HEK293 (cell line): Measurements from ENCODE around the gene CSRNP2.

Experiments used
- CTCF ChIA-PET: fragments of 350-600 bp; formaldehyde crosslinking; extraction: SDS; loops from one replicate; lab custom pipeline; 2021; ENCODE audit warnings: antibody characterized with exemption; lab: Yijun Ruan, JAX
- POLR2A ChIA-PET: fragments of 300-600 bp; formaldehyde crosslinking; extraction: SDS; loops from one replicate; lab custom pipeline; 2020; ENCODE audit warnings: antibody characterized with exemption, inconsistent platforms; lab: Yijun Ruan, JAX
- H3K27ac ChIP-seq: fragments of 200-500 bp; sonication (Bioruptor generic); 2 replicates; pipeline ENCODE4 v1.5.1; 2014; ENCODE audit warnings: low read depth, low read length, control low read depth, inconsistent platforms; ENCODE audit errors: extremely low read depth
- H3K36me3 ChIP-seq, 2 experiments: fragments of 200-500 bp in 1 of 2; sonication (Bioruptor generic) in 1 of 2; 1 replicate in 1 of 2; 2 replicates in 1 of 2; pipeline ENCODE4 v1.5.1; 2014 to 2017; ENCODE audit warnings: inconsistent platforms in 2 of 2, low read length in 2 of 2; ENCODE audit not compliant: control insufficient read depth in 2 of 2, insufficient read depth in 1 of 2
- H3K4me1 ChIP-seq: fragments of 200-500 bp; sonication (Bioruptor generic); 2 replicates; pipeline ENCODE4 v1.5.1; 2014; ENCODE audit warnings: mild to moderate bottlenecking, low read length, inconsistent platforms; ENCODE audit not compliant: control insufficient read depth, insufficient read depth
- H3K4me3 ChIP-seq: 2 replicates; pipeline ENCODE4 v1.5.1; 2011; ENCODE audit warnings: low read depth, mild to moderate bottlenecking, control low read depth, low read length, moderate library complexity
- H3K9me3 ChIP-seq: fragments of 200-500 bp; sonication (Bioruptor generic); 2 replicates; pipeline ENCODE4 v1.5.1; 2014; ENCODE audit warnings: low read depth, low read length, inconsistent platforms; ENCODE audit not compliant: control insufficient read depth, insufficient read depth
- BCL11A ChIP-seq: fragments of 450-650 bp; formaldehyde crosslinking; IDR thresholded peaks from 2 replicates; pipeline ENCODE4 v1.5.1; 2016; ENCODE audit warnings: low read depth, missing biosample characterization, missing genetic modification characterization
- GLI2 ChIP-seq: fragments of 450-650 bp; formaldehyde crosslinking; IDR thresholded peaks from 2 replicates; pipeline ENCODE4; 2017; ENCODE audit warnings: missing biosample characterization, missing genetic modification characterization, low read depth, borderline replicate concordance
- KLF16 ChIP-seq: fragments of 450-650 bp; formaldehyde crosslinking; IDR thresholded peaks from 2 replicates; pipeline ENCODE4 v1.5.1; 2017; ENCODE audit warnings: missing biosample characterization, missing genetic modification characterization
- KLF8 ChIP-seq: fragments of 450-650 bp; formaldehyde crosslinking; IDR thresholded peaks from 2 replicates; pipeline ENCODE4 v1.5.1; 2016; ENCODE audit warnings: missing biosample characterization, missing genetic modification characterization
- WT1 ChIP-seq: fragments of 450-650 bp; formaldehyde crosslinking; IDR thresholded peaks from 2 replicates; pipeline ENCODE4 v1.5.1; 2016; ENCODE audit warnings: missing biosample characterization, missing genetic modification characterization
- ZBTB21 ChIP-seq: fragments of 450-650 bp; formaldehyde crosslinking; IDR thresholded peaks from 2 replicates; pipeline ENCODE4 v1.5.1; 2017; ENCODE audit warnings: missing biosample characterization, missing genetic modification characterization
- ZBTB7A ChIP-seq: fragments of 450-650 bp; formaldehyde crosslinking; IDR thresholded peaks from 2 replicates; pipeline ENCODE4 v1.5.1; 2016; ENCODE audit warnings: low read depth, missing biosample characterization, missing genetic modification characterization
- ZEB2 ChIP-seq: fragments of 450-650 bp; formaldehyde crosslinking; IDR thresholded peaks from 2 replicates; pipeline ENCODE4 v1.5.1; 2016; ENCODE audit warnings: missing biosample characterization, missing genetic modification characterization
- ZFP41 ChIP-seq: fragments of 450-650 bp; formaldehyde crosslinking; IDR thresholded peaks from 2 replicates; pipeline ENCODE4 v1.5.1; 2016; ENCODE audit warnings: missing biosample characterization, missing genetic modification characterization, borderline replicate concordance
- ZFP69B ChIP-seq: fragments of 450-650 bp; formaldehyde crosslinking; IDR thresholded peaks from 2 replicates; pipeline ENCODE4 v1.5.1; 2016; ENCODE audit warnings: missing biosample characterization, missing genetic modification characterization
- ZIC2 ChIP-seq: fragments of 450-650 bp; formaldehyde crosslinking; IDR thresholded peaks from 2 replicates; pipeline ENCODE4 v1.5.1; 2016; ENCODE audit warnings: missing biosample characterization, missing genetic modification characterization
- ZNF169 ChIP-seq: fragments of 450-650 bp; formaldehyde crosslinking; IDR thresholded peaks from 2 replicates; pipeline ENCODE4 v1.5.1; 2016; ENCODE audit warnings: missing biosample characterization, missing genetic modification characterization
- ZNF239 ChIP-seq: fragments of 450-650 bp; formaldehyde crosslinking; IDR thresholded peaks from 2 replicates; pipeline ENCODE4 v1.5.1; 2016; ENCODE audit warnings: missing biosample characterization, missing genetic modification characterization
- ZNF248 ChIP-seq: fragments of 450-650 bp; formaldehyde crosslinking; IDR thresholded peaks from 2 replicates; pipeline ENCODE4 v1.5.1; 2017; ENCODE audit warnings: missing biosample characterization, missing genetic modification characterization
- ZNF302 ChIP-seq: fragments of 450-650 bp; formaldehyde crosslinking; IDR thresholded peaks from 2 replicates; pipeline ENCODE4 v1.5.1; 2016; ENCODE audit warnings: missing biosample characterization, missing genetic modification characterization, low read depth
- ZNF350 ChIP-seq: fragments of 450-650 bp; formaldehyde crosslinking; IDR thresholded peaks from 2 replicates; pipeline ENCODE4 v1.5.0; 2017; ENCODE audit warnings: missing biosample characterization, mild to moderate bottlenecking, missing genetic modification characterization
- ZNF416 ChIP-seq: fragments of 450-650 bp; formaldehyde crosslinking; IDR thresholded peaks from 2 replicates; pipeline ENCODE4 v1.5.1; 2016; ENCODE audit warnings: missing biosample characterization, missing genetic modification characterization
- ZNF529 ChIP-seq: fragments of 450-650 bp; formaldehyde crosslinking; IDR thresholded peaks from 2 replicates; pipeline ENCODE4 v1.5.1; 2017; ENCODE audit warnings: missing genetic modification characterization, missing biosample characterization; ENCODE audit not compliant: insufficient replicate concordance
- ZNF600 ChIP-seq: fragments of 450-650 bp; formaldehyde crosslinking; IDR thresholded peaks from 2 replicates; pipeline ENCODE4 v1.5.1; 2016; ENCODE audit warnings: missing biosample characterization, missing genetic modification characterization
- ZNF629 ChIP-seq: fragments of 450-650 bp; formaldehyde crosslinking; IDR thresholded peaks from 2 replicates; pipeline ENCODE4 v1.5.1; 2017; ENCODE audit warnings: missing biosample characterization, missing genetic modification characterization
- ZNF654 ChIP-seq: fragments of 450-650 bp; formaldehyde crosslinking; IDR thresholded peaks from 2 replicates; pipeline ENCODE4 v1.5.1; 2016; ENCODE audit warnings: low read depth, missing biosample characterization, missing genetic modification characterization
- ZNF76 ChIP-seq: fragments of 450-650 bp; formaldehyde crosslinking; IDR thresholded peaks from 2 replicates; pipeline ENCODE4; 2016; ENCODE audit warnings: low read depth, missing biosample characterization, missing genetic modification characterization, borderline replicate concordance
- ZNF792 ChIP-seq: fragments of 450-650 bp; formaldehyde crosslinking; IDR thresholded peaks from 2 replicates; pipeline ENCODE4 v1.5.1; 2016; ENCODE audit warnings: missing biosample characterization, missing genetic modification characterization
- ZNF837 ChIP-seq: fragments of 450-650 bp; formaldehyde crosslinking; IDR thresholded peaks from 2 replicates; pipeline ENCODE4 v1.5.1; 2016; ENCODE audit warnings: missing biosample characterization, missing genetic modification characterization
- TF ChIP-seq, protein P1 (sequence below): fragments of 450-650 bp; formaldehyde crosslinking; IDR thresholded peaks from 2 replicates; pipeline ENCODE4 v1.5.1; 2017; ENCODE audit warnings: missing biosample characterization, missing genetic modification characterization
- TF ChIP-seq, protein P2 (sequence below): fragments of 450-650 bp; formaldehyde crosslinking; IDR thresholded peaks from 2 replicates; pipeline ENCODE4 v1.5.1; 2016; ENCODE audit warnings: missing biosample characterization, missing genetic modification characterization
- TF ChIP-seq, protein P3 (sequence below): fragments of 450-650 bp; formaldehyde crosslinking; IDR thresholded peaks from 2 replicates; pipeline ENCODE4 v1.5.1; 2016; ENCODE audit warnings: missing biosample characterization, missing genetic modification characterization
- TF ChIP-seq, protein P4 (sequence below): fragments of 450-650 bp; formaldehyde crosslinking; IDR thresholded peaks from 2 replicates; pipeline ENCODE4 v1.5.1; 2016; ENCODE audit warnings: missing biosample characterization, missing genetic modification characterization, low read depth

Gene CSRNP2, protein sequence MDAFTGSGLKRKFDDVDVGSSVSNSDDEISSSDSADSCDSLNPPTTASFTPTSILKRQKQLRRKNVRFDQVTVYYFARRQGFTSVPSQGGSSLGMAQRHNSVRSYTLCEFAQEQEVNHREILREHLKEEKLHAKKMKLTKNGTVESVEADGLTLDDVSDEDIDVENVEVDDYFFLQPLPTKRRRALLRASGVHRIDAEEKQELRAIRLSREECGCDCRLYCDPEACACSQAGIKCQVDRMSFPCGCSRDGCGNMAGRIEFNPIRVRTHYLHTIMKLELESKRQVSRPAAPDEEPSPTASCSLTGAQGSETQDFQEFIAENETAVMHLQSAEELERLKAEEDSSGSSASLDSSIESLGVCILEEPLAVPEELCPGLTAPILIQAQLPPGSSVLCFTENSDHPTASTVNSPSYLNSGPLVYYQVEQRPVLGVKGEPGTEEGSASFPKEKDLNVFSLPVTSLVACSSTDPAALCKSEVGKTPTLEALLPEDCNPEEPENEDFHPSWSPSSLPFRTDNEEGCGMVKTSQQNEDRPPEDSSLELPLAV

DNA sequence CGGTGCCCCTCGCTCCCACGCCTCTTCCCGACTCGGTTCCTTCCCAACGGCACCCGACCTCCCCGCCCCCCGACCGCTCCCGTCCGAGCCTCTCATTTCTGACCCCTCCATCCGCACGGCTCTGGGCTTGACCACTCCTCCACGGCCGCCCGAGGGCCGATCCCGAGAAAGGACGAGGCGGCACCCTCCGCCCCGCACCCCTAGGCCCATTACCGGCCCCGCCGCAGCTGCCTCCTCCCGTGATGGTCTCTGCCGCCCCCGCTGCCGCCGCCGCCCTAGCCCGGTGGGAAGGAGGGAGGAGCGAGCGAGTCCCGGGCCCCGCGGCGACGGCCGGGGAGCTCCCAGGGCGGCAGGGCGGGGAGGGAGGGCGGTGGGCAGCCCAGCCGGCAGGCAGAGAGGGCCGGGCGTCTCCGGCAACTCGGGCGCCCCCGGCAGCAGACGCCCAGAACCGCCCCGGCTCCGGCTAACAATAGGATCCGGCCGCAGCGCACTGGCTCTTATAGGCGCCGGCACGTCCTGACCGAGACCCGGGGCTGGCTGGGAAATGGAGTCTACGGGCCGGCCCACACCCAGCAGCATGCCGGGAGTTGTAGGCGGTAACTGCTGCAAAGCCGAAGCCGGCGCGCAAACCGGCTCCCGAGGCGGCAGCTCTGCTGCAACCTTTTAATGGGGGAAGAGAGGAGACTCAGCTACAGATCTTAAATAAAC is at the start of gene CSRNP2:
CSRNP2 (minus strand) TSS at position 471 of the 708 bp plus-strand sequence. CDS start 7,035 bp downstream, outside the sequence.
- ChIA-PET CTCF (interaction anchor here (0.5 to 0.9 kb wide), 4 partner anchors 207 to 741 kb away, joined by 3 to 5 read pairs (median 3); no protein-coding TSS in a partner anchor), POLR2A (interaction anchor here (0.5 to 2.3 kb wide), 45 partner anchors 9 to 730 kb away, joined by 3 to 23 read pairs (median 5); partner anchors contain the start of genes ATF1, DAZAP2, LETMD1 and POU6F1)
- H3K36me3 ChIP-seq, result no peaks in the 10 kb centered on the region
- peak within 1 kb of the TSS; percentile 63 for H3K27ac ChIP-seq
- peaks cover 5% of the 10 kb centered on the region; the same call in 1 of the 2 replicates for H3K4me1 ChIP-seq
- no peaks in the 10 kb centered on the region for H3K9me3 ChIP-seq
- peak within 1 kb of the TSS; percentile 91 for H3K4me3 ChIP-seq
- TF ChIP-seq, protein P1, sequence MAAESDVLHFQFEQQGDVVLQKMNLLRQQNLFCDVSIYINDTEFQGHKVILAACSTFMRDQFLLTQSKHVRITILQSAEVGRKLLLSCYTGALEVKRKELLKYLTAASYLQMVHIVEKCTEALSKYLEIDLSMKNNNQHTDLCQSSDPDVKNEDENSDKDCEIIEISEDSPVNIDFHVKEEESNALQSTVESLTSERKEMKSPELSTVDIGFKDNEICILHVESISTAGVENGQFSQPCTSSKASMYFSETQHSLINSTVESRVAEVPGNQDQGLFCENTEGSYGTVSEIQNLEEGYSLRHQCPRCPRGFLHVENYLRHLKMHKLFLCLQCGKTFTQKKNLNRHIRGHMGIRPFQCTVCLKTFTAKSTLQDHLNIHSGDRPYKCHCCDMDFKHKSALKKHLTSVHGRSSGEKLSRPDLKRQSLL (tag by site-specific recombination), result peak; percentile 49; the same call in 1 of the 2 replicates
- no peak for TF ChIP-seq ZFP41 (tag by site-specific recombination)
- TF ChIP-seq KLF16, result 0 out of 2 replicates have a peak, but pooled peaks have one; percentile 8
- TF ChIP-seq, protein P2, sequence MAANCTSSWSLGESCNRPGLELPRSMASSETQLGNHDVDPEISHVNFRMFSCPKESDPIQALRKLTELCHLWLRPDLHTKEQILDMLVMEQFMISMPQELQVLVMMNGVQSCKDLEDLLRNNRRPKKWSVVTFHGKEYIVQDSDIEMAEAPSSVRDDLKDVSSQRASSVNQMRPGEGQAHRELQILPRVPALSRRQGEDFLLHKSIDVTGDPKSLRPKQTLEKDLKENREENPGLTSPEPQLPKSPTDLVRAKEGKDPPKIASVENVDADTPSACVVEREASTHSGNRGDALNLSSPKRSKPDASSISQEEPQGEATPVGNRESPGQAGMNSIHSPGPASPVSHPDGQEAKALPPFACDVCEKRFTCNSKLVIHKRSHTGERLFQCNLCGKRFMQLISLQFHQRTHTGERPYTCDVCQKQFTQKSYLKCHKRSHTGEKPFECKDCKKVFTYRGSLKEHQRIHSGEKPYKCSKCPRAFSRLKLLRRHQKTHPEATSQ (tag by site-specific recombination), result peak; percentile 82
- no peak for TF ChIP-seq ZNF416 (tag by site-specific recombination)
- TF ChIP-seq ZBTB7A (tag by site-specific recombination), result peak; percentile 80; the same call in 1 of the 2 replicates
- TF ChIP-seq ZNF654 (tag by site-specific recombination), result no peak; the same call in 1 of the 2 replicates
- no peak for TF ChIP-seq BCL11A (tag by site-specific recombination)
- no peak for TF ChIP-seq GLI2 (tag by site-specific recombination)
- peak; percentile 95 for TF ChIP-seq ZNF76 (tag by site-specific recombination)
- no peak for TF ChIP-seq ZNF350 (tag by site-specific recombination)
- TF ChIP-seq ZNF302 (tag by site-specific recombination), result no peak
- peak; percentile 85 for TF ChIP-seq ZNF600 (tag by site-specific recombination)
- peak; percentile 5; the same call in 1 of the 2 replicates for TF ChIP-seq ZNF629 (tag by site-specific recombination)
- TF ChIP-seq, protein P3, sequence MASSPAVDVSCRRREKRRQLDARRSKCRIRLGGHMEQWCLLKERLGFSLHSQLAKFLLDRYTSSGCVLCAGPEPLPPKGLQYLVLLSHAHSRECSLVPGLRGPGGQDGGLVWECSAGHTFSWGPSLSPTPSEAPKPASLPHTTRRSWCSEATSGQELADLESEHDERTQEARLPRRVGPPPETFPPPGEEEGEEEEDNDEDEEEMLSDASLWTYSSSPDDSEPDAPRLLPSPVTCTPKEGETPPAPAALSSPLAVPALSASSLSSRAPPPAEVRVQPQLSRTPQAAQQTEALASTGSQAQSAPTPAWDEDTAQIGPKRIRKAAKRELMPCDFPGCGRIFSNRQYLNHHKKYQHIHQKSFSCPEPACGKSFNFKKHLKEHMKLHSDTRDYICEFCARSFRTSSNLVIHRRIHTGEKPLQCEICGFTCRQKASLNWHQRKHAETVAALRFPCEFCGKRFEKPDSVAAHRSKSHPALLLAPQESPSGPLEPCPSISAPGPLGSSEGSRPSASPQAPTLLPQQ (tag by site-specific recombination), result peak; percentile 47
- peak; percentile 64; the same call in 1 of the 2 replicates for TF ChIP-seq ZNF169 (tag by site-specific recombination)
- peak; percentile 87; the same call in 1 of the 2 replicates for TF ChIP-seq ZEB2
- no peak; the same call in 1 of the 2 replicates for TF ChIP-seq ZNF792 (tag by site-specific recombination)
- TF ChIP-seq KLF8 (tag by site-specific recombination), result peak; percentile 53; the same call in 1 of the 2 replicates
- peak; percentile 89; the same call in 1 of the 2 replicates for TF ChIP-seq ZNF837 (tag by site-specific recombination)
- TF ChIP-seq ZIC2 (tag by site-specific recombination), result peak; percentile 35; the same call in 1 of the 2 replicates
- TF ChIP-seq, protein P4, sequence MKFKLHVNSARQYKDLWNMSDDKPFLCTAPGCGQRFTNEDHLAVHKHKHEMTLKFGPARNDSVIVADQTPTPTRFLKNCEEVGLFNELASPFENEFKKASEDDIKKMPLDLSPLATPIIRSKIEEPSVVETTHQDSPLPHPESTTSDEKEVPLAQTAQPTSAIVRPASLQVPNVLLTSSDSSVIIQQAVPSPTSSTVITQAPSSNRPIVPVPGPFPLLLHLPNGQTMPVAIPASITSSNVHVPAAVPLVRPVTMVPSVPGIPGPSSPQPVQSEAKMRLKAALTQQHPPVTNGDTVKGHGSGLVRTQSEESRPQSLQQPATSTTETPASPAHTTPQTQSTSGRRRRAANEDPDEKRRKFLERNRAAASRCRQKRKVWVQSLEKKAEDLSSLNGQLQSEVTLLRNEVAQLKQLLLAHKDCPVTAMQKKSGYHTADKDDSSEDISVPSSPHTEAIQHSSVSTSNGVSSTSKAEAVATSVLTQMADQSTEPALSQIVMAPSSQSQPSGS, result no peak
- peak; percentile 43; the same call in 1 of the 2 replicates for TF ChIP-seq ZNF248 (tag by site-specific recombination)
- TF ChIP-seq WT1 (tag by site-specific recombination), result 0 out of 2 replicates have a peak, but pooled peaks have one; percentile 8
- no peak for TF ChIP-seq ZBTB21 (tag by site-specific recombination)
- 0 out of 2 replicates have a peak, but pooled peaks have one; percentile 42 for TF ChIP-seq ZNF239 (tag by site-specific recombination)
- TF ChIP-seq ZNF529, result no peak
- TF ChIP-seq ZFP69B (tag by site-specific recombination), result no peak
